AG09319 (cell line): ENCODE data around the gene TFPI.

Experiments
- DNase-seq: peaks from one replicate; pipeline ENCODE4 v3.0.0-alpha.2; 2010; ENCODE audit warnings: low read depth; ENCODE audit errors: extremely low read depth
- TF ChIP-seq, protein P1 (sequence below): IDR thresholded peaks from 2 replicates; pipeline ENCODE4 v1.5.1; 2011; ENCODE audit warnings: low read depth, mild to moderate bottlenecking, inconsistent platforms, low read length, moderate library complexity

Gene TFPI

GRCh38 chr2:187532333-187533120 is 21.7 kb downstream of the TFPI start:
- no peak for DNase-seq
- TF ChIP-seq, protein P1, sequence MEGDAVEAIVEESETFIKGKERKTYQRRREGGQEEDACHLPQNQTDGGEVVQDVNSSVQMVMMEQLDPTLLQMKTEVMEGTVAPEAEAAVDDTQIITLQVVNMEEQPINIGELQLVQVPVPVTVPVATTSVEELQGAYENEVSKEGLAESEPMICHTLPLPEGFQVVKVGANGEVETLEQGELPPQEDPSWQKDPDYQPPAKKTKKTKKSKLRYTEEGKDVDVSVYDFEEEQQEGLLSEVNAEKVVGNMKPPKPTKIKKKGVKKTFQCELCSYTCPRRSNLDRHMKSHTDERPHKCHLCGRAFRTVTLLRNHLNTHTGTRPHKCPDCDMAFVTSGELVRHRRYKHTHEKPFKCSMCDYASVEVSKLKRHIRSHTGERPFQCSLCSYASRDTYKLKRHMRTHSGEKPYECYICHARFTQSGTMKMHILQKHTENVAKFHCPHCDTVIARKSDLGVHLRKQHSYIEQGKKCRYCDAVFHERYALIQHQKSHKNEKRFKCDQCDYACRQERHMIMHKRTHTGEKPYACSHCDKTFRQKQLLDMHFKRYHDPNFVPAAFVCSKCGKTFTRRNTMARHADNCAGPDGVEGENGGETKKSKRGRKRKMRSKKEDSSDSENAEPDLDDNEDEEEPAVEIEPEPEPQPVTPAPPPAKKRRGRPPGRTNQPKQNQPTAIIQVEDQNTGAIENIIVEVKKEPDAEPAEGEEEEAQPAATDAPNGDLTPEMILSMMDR: no peak

GRCh38 chr2:187529977-187530721 is 24.1 kb downstream of the TFPI start:
- TF ChIP-seq, protein P1: no peak
- no peak for DNase-seq

DNA sequence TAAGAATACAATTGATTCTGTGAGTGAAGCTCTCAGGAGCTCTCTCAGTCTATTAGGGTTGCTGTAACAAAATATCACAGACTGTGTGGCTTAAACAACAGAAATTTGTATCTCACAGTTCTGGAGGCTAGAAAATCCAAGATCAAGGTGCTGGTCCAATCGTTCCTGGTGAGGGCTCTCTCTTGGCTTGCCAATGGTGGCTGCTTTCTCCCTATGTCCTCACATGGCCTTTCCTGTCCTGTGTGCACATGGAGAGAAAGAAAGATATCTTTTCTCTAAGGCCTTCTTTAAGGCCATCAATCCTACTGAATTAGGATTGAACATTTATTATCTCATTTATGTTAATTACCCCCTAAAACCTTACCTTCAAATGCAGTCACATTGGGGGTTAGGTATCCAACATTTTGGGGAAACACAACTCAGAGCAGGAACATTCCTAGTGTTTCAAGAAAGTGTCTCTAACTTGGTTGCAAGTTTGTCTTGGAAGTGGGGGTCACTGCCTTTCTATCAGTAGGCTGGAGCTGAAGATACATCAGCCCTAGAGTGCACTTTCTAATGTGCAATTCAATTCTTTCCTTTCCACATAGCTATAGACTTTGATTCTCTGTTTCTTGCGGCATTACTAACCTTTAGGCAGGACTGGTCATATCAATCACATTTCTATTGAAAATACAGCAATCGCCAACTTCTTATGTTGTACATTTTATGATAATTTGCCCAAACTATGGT is 24.8 kb downstream of the TFPI start:
- TF ChIP-seq, protein P1: no peak

DNA sequence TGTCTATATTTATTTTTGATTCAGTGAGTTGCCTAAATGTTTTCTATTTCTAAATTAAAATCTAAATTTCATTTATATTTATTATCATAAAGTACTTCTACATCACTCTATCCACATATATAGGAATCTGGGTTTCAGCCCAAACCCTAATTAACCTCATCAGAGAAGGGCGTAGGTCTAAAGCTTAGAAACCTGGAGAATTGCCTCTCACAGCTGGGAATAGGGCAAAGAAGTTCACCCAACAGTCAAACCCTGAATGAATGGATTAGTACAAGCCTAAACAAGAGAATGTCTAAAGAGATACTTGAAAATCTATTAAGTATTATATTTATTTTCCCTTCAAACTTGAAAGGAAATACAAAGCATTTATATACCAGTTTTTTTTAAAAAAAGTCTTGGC is 26.2 kb downstream of the TFPI start:
- TF ChIP-seq, protein P1: no peak
- DNase-seq: no peak

More for the DNA sequence above, 24.8 kb downstream of the TFPI start:
- DNase-seq: no peak

DNA sequence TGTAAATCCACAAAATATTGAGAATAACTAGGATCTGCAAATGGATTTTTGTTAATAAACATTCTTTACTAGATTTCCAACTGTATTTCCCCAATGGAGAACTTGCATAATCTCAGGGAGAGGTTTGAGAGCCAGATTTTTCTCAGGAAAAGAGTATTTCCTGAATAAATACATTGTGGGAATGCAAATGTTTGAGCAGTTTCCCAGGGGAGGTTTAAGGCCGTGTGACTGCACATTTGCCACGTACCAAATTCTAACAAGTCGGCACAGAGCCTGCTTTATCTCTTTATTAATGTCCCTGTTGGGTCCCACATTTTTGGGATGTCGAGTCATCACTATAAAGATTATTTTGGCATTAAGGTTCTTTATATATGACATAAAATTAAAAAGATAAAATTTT is 27.0 kb downstream of the TFPI start:
- no peak for DNase-seq
- TF ChIP-seq, protein P1: no peak

GRCh38 chr2:187526792-187527191 is 27.4 kb downstream of the TFPI start:
- TF ChIP-seq, protein P1: no peak
- DNase-seq: no peak
